Measurements from ENCODE around the gene POPDC3. TPM values are rescaled to one million over a fixed set of nuclear protein-coding genes. Genes with fewer than 3 reads are reported as not detected.
"Not testable (repeated sequence)": the region's sequence is repeated elsewhere in the genome, so short reads cannot be mapped to it uniquely, and the experiment has no call there.

The POPDC3 gene
- total RNA-seq, 1 experiment from 2014 or later: 0.62 TPM

DNA sequence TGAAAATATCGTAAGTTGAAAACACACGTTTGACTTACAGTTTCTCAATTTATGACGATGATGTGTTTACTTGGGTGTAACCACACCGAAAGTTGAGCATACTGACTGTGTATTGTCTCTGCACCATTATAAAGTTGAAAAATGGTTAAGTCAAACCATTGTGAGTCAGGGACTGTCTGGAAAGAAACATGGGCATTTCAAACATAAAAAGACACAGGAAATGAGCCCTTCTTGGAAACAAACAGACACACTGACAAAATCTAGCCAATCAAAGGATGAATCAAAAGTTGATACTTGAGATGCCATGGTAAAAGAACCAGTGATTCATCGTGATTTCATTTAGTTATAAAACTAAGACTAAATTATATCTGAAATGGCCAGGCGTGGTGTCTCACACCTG, 5.3 kb downstream of the POPDC3 start:
- no peaks in the 10 kb centered on the region for H3K9me3 ChIP-seq (ENCODE audit: low read depth, low read length, poor library complexity, severe bottlenecking)
- H3K27me3 ChIP-seq (replicated peaks; ENCODE audit: insufficient read depth, low read depth, low read length, poor library complexity): peaks cover 27% of the 10 kb centered on the region
- H3K4me1 ChIP-seq (ENCODE audit: insufficient read depth, low read length, poor library complexity, severe bottlenecking): no peaks in the 10 kb centered on the region
- ChIA-PET CTCF (no interaction called here), POLR2A (ENCODE audit: low non-redundant PET) (no interaction called here)
- no peaks in the 10 kb centered on the region for H3K36me3 ChIP-seq (ENCODE audit: insufficient read depth, low read length, poor library complexity, severe bottlenecking)
- TF ChIP-seq EZH2 (IDR thresholded peaks at IDR 0.05; ENCODE audit: borderline replicate concordance, low read depth, low read length, poor library complexity, severe bottlenecking): no peak
- TF ChIP-seq, protein P1, sequence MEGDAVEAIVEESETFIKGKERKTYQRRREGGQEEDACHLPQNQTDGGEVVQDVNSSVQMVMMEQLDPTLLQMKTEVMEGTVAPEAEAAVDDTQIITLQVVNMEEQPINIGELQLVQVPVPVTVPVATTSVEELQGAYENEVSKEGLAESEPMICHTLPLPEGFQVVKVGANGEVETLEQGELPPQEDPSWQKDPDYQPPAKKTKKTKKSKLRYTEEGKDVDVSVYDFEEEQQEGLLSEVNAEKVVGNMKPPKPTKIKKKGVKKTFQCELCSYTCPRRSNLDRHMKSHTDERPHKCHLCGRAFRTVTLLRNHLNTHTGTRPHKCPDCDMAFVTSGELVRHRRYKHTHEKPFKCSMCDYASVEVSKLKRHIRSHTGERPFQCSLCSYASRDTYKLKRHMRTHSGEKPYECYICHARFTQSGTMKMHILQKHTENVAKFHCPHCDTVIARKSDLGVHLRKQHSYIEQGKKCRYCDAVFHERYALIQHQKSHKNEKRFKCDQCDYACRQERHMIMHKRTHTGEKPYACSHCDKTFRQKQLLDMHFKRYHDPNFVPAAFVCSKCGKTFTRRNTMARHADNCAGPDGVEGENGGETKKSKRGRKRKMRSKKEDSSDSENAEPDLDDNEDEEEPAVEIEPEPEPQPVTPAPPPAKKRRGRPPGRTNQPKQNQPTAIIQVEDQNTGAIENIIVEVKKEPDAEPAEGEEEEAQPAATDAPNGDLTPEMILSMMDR (conservative IDR thresholded peaks at IDR 0.05; ENCODE audit: low read depth, low read length): no peak
- DNase-seq (ENCODE audit: low spot score): no peak
- no TSS peak for BruUV-seq (replicated peaks)
- no peak overlapping the region for H3K27ac ChIP-seq (ENCODE audit: low read depth, low read length, poor library complexity, severe bottlenecking)
- H3K4me3 ChIP-seq (ENCODE audit: low read depth, low read length, poor library complexity, severe bottlenecking): no peak overlapping the region
- intact Hi-C loops (cut with micrococcal nuclease; ENCODE audit: unreplicated experiment): no loop called here

DNA sequence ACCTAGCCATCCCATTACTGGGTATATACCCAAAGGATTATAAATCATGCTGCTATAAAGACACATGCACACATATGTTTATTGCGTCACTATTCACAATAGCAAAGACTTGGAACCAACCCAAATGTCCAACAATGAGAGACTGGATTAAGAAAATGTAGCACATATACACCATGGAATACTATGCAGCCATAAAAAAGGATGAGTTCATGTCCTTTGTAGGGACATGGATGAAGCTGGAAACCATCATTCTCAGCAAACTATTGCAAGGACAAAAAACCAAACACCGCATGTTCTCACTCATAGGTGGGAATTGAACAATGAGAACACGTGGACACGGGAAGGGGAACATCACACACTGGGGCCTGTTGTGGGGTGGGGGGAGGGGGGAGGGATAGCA, 7.3 kb downstream of the POPDC3 start:
- intact Hi-C loops (cut with micrococcal nuclease; ENCODE audit: unreplicated experiment); H3K27me3 ChIP-seq (replicated peaks; ENCODE audit: insufficient read depth, low read depth, low read length, poor library complexity); H3K9me3 ChIP-seq (ENCODE audit: low read depth, low read length, poor library complexity, severe bottlenecking); H3K27ac ChIP-seq (ENCODE audit: low read depth, low read length, poor library complexity, severe bottlenecking); DNase-seq (ENCODE audit: low spot score); BruUV-seq (replicated peaks); H3K36me3 ChIP-seq (ENCODE audit: insufficient read depth, low read length, poor library complexity, severe bottlenecking); CTCF ChIA-PET; H3K4me3 ChIP-seq (ENCODE audit: low read depth, low read length, poor library complexity, severe bottlenecking); H3K4me1 ChIP-seq (ENCODE audit: insufficient read depth, low read length, poor library complexity, severe bottlenecking): not testable (repeated sequence)
- POLR2A ChIA-PET (ENCODE audit: low non-redundant PET): interaction anchor here (0.7 kb wide), 1 partner anchor 1155 kb away, joined by 3 read pairs; no protein-coding TSS in a partner anchor

DNA sequence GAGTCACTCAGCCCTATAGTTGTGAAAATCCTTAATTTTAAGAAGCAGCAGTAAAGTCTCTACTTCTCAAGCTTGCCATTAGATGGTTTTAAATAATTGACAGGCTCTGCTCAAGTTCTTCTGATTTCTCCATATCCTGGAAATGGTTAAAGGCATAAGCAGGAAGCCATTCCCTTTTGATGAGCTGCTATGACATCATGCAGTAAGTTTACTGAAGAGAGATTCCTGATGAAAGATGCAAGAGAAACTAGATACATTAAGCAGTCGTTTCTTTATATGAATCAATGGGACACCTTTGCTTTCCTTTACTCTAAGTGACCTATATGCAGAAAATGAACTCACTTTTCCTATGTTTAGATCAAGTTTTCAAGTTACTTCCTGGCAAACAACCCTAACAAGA, 9.8 kb downstream of the POPDC3 start:
- intact Hi-C loops (cut with micrococcal nuclease; ENCODE audit: unreplicated experiment): no loop called here
- H3K9me3 ChIP-seq (ENCODE audit: low read depth, low read length, poor library complexity, severe bottlenecking): no peaks in the 10 kb centered on the region
- no peak overlapping the region for H3K4me3 ChIP-seq (ENCODE audit: low read depth, low read length, poor library complexity, severe bottlenecking)
- peaks cover 3% of the 10 kb centered on the region for H3K27me3 ChIP-seq (replicated peaks; ENCODE audit: insufficient read depth, low read depth, low read length, poor library complexity)
- TF ChIP-seq, protein P1 (conservative IDR thresholded peaks at IDR 0.05; ENCODE audit: low read depth, low read length): no peak
- TF ChIP-seq EZH2 (IDR thresholded peaks at IDR 0.05; ENCODE audit: borderline replicate concordance, low read depth, low read length, poor library complexity, severe bottlenecking): no peak
- no peaks in the 10 kb centered on the region for H3K4me1 ChIP-seq (ENCODE audit: insufficient read depth, low read length, poor library complexity, severe bottlenecking)
- no TSS peak for BruUV-seq (replicated peaks)
- DNase-seq (ENCODE audit: low spot score): no peak
- no peaks in the 10 kb centered on the region for H3K36me3 ChIP-seq (ENCODE audit: insufficient read depth, low read length, poor library complexity, severe bottlenecking)
- no peak overlapping the region for H3K27ac ChIP-seq (ENCODE audit: low read depth, low read length, poor library complexity, severe bottlenecking)
- POLR2A ChIA-PET (ENCODE audit: low non-redundant PET): no interaction called here
- CTCF ChIA-PET: no interaction called here

DNA sequence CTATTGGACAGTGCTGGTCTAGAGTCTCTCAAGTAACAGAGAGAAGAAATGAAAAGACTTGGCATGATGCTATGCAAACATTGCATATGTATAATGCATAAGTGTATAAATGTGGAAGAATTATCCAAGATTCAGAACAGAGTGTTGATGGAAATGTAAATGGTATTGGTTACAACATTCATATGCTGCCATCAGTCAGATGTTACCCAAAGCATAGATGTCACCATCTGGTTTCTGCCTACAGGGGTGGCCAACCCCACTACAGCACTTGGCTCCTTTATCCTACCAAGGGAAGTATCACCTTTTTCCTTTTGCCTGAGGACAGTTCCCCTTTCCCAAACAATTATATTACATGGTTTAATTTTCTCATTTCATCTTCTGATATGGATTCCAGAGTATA, 11.9 kb downstream of the POPDC3 start:
- ChIA-PET POLR2A (ENCODE audit: low non-redundant PET) (no interaction called here), CTCF (no interaction called here)
- no peak overlapping the region for H3K4me3 ChIP-seq (ENCODE audit: low read depth, low read length, poor library complexity, severe bottlenecking)
- no peak overlapping the region for H3K27ac ChIP-seq (ENCODE audit: low read depth, low read length, poor library complexity, severe bottlenecking)
- no TSS peak for BruUV-seq (replicated peaks)
- H3K9me3 ChIP-seq (ENCODE audit: low read depth, low read length, poor library complexity, severe bottlenecking): no peaks in the 10 kb centered on the region
- H3K27me3 ChIP-seq (replicated peaks; ENCODE audit: insufficient read depth, low read depth, low read length, poor library complexity): peaks cover 3% of the 10 kb centered on the region
- intact Hi-C loops (cut with micrococcal nuclease; ENCODE audit: unreplicated experiment): no loop called here
- TF ChIP-seq, protein P1 (conservative IDR thresholded peaks at IDR 0.05; ENCODE audit: low read depth, low read length): no peak
- no peak for TF ChIP-seq EZH2 (IDR thresholded peaks at IDR 0.05; ENCODE audit: borderline replicate concordance, low read depth, low read length, poor library complexity, severe bottlenecking)
- no peak for DNase-seq (ENCODE audit: low spot score)
- H3K36me3 ChIP-seq (ENCODE audit: insufficient read depth, low read length, poor library complexity, severe bottlenecking): no peaks in the 10 kb centered on the region
- H3K4me1 ChIP-seq (ENCODE audit: insufficient read depth, low read length, poor library complexity, severe bottlenecking): no peaks in the 10 kb centered on the region
